ENCODE data around the gene TAOK3.
A peak's percentile ranks its signal among the peaks of the same experiment; 100 is the strongest.

- TF ChIP-seq CTCF (IDR thresholded peaks at IDR 0.05) = peak; percentile 94
- no peak for TF ChIP-seq EZH2 (IDR thresholded peaks at IDR 0.05; ENCODE audit: borderline replicate concordance, insufficient read depth, low read depth, low read length, poor library complexity, severe bottlenecking)
These were observed 3.6 kb upstream of the TAOK3 start, which contains the start of gene SUDS3 for GRCh38 chr12:118376089-118377020.

All from B cell (primary cell).